Cardiac muscle cell (in vitro differentiated cells and primary cell): ENCODE data around the gene C10orf105. TPM values are rescaled to one million over a fixed set of nuclear protein-coding genes. Genes with fewer than 3 reads are reported as not detected.

Experiments used
- DNase-seq, 2 donors: peaks; one replicate each; pipeline versions ENCODE4 v3.0.0 to v3.0.0-alpha.2; 2010 to 2017; ENCODE audit warnings: low read depth in 1 of 2, low spot score in 1 of 2
- H3K27ac ChIP-seq: fragments of 200-600 bp; sonication (generic); 2 replicates; pipeline ENCODE4 v1.5.1; 2016
- H3K27me3 ChIP-seq: fragments of 200-600 bp; sonication (generic); 2 replicates; pipeline ENCODE4 v1.6.0; 2016; ENCODE audit warnings: control low read depth
- H3K36me3 ChIP-seq: fragments of 200-600 bp; sonication (generic); 2 replicates; pipeline ENCODE4 v1.5.1; 2016; ENCODE audit warnings: control low read depth
- H3K4me1 ChIP-seq: fragments of 200-600 bp; sonication (generic); 2 replicates; pipeline ENCODE4 v1.8.1; 2017; ENCODE audit warnings: low read depth, mild to moderate bottlenecking, mixed run types
- H3K4me3 ChIP-seq: fragments of 200-600 bp; sonication (generic); 2 replicates; pipeline ENCODE4 v1.5.1; 2016; ENCODE audit warnings: mild to moderate bottlenecking
- H3K9me3 ChIP-seq: fragments of 200-600 bp; sonication (generic); 2 replicates; pipeline ENCODE4 v1.5.1; 2017; ENCODE audit warnings: low read depth, mild to moderate bottlenecking, control low read depth
- CTCF ChIP-seq: IDR thresholded peaks from 2 replicates; pipeline ENCODE4 v1.5.1; 2012; ENCODE audit warnings: low read depth, mild to moderate bottlenecking, low read length
- polyA plus RNA-seq: library from polyadenylated mRNA; unstranded; fragments of >200 nt; fragmentation: Nextera tagmentation; extraction: Ambion mirVana; gene quantifications from 2 replicates; pipeline ENCODE4 v1.2.1, GENCODE V29; 2016
- total RNA-seq: library from RNA; depleted of rRNA; stranded (reverse); fragments of >200 nt; gene quantifications from 2 replicates; pipeline ENCODE4 v1.2.3, GENCODE V29; 2016

Gene C10orf105
- total and polyA plus RNA-seq, 2 experiments from 2014 or later, result 0.03 TPM; not detected in 1

DNA sequence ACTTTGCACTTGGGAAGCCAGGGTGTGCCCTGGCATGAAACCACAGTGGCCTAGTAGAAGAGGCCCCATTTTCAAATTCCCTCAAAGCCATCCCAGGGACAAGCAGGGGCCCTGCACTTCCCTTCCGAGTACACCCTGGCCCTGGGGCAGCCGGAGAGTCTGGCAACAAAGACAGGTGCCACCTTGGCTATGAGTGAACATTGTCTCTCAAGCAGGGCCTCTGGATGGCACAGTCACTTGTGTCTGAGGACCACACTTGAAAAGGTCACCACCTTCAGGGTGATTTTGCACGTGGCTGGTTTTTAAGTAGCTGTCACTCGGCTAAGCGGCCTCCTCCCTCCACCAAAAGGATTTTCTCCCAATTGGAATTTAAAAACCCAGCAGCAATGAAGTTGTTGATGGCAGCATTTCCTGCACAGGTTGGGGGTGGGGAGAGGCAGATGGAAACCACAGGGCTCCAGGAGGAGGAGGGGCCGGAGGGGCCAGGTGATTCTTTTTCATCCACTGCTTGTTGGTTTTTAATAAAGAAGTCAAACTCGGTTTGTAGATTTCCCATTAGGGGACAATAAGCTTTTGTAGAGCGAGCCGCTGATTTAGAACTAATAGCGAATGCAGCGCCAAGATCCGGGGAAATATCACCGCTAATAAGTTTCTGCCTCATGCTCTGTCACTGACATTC lies 33.9 kb downstream of the C10orf105 start:
- Histone ChIP-seq H3K36me3 (no peaks in the 10 kb centered on the region), H3K4me3 (no peak overlapping the region), H3K27me3 (peaks cover 6% of the 10 kb centered on the region), H3K4me1 (peaks cover 23% of the 10 kb centered on the region), H3K9me3 (no peaks in the 10 kb centered on the region), H3K27ac (peak overlapping the region; percentile 31)
- no peak for TF ChIP-seq CTCF
- DNase-seq, result peak in 1 of 2 donors; percentile 76

- Histone ChIP-seq H3K27ac (no peak overlapping the region), H3K4me3 (no peak overlapping the region)
- DNase-seq, result no peak
Measured at GRCh38 chr10:71684356-71685173, 35.0 kb downstream of the C10orf105 start.

DNA sequence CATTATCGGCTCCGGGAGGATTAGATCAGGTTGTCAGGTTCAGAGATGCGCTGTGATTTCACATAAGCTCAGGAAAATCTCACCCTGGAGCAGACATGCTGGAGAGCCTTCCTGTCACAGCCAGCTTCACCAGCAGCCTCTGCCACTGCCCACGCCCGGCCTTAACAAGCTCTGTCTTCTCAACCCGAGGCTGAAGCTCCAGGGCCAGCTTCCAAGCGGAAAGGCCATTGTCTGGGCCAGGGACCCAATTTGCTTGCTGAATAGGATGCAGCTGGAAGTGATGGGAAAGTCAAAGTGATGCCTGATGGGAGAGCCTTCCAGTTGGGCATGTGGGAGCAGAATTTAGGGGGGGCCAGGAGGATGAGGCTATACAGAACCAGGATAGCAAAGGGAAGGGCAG lies 36.3 kb downstream of the C10orf105 start:
- TF ChIP-seq CTCF, result no peak
- no peaks in the 10 kb centered on the region for H3K36me3 ChIP-seq
- DNase-seq, result no peak
- peaks cover 6% of the 10 kb centered on the region for H3K27me3 ChIP-seq
- H3K4me1 ChIP-seq, result peaks cover 23% of the 10 kb centered on the region
- no peak overlapping the region for H3K27ac ChIP-seq
- no peak overlapping the region for H3K4me3 ChIP-seq
- no peaks in the 10 kb centered on the region for H3K9me3 ChIP-seq

More at GRCh38 chr10:71684356-71685173, 35.0 kb downstream of the C10orf105 start:
- TF ChIP-seq CTCF, result no peak
- H3K36me3 ChIP-seq, result no peaks in the 10 kb centered on the region
- peaks cover 6% of the 10 kb centered on the region for H3K27me3 ChIP-seq
- peaks cover 23% of the 10 kb centered on the region for H3K4me1 ChIP-seq
- no peaks in the 10 kb centered on the region for H3K9me3 ChIP-seq

DNA sequence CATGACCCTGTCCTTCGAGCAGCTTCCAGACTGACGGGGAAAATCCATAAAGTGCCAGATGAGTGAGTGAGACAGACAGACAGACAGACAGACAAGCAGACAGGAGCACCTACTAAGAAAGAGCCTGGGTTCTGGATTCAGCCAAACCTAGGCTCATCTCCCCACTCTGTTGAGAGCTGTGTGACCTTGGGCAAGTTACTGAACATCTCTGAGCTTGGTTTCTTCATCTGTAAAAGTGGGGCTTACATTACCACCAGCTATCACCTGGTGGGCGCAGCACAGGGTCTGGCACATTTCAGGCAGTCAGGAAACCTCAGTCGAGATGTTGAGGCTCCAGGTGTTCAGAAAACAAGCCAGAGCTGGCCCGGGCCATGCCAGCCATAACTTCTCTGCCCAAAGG lies 37.6 kb downstream of the C10orf105 start:
- Histone ChIP-seq H3K9me3 (no peaks in the 10 kb centered on the region), H3K27me3 (peaks cover 6% of the 10 kb centered on the region), H3K36me3 (no peaks in the 10 kb centered on the region), H3K4me1 (peaks cover 19% of the 10 kb centered on the region), H3K4me3 (no peak overlapping the region), H3K27ac (no peak overlapping the region)
- no peak for TF ChIP-seq CTCF
- DNase-seq, result no peak

- H3K9me3 ChIP-seq, result no peaks in the 10 kb centered on the region
- H3K27me3 ChIP-seq, result peaks cover 6% of the 10 kb centered on the region
- TF ChIP-seq CTCF, result no peak
- no peak for DNase-seq
- H3K4me1 ChIP-seq, result no peaks in the 10 kb centered on the region
- no peak overlapping the region for H3K4me3 ChIP-seq
- H3K27ac ChIP-seq, result no peak overlapping the region
- no peaks in the 10 kb centered on the region for H3K36me3 ChIP-seq
Measured at GRCh38 chr10:71679425-71679824, 40.2 kb downstream of the C10orf105 start.
